AG09309 (cell line): ENCODE results near the gene TCEAL9.
A peak's percentile ranks its signal among the peaks of the same experiment; 100 is the strongest.
"Not testable (repeated sequence)": the region's sequence is repeated elsewhere in the genome, so short reads cannot be mapped to it uniquely, and the experiment has no call there.

Source experiments
- DNase-seq: peaks from one replicate; pipeline ENCODE4 v3.0.0-alpha.2; 2010; ENCODE audit warnings: low read depth
- H3K4me3 ChIP-seq: 2 replicates; pipeline ENCODE4 v1.5.1; 2011; ENCODE audit warnings: mild to moderate bottlenecking, low read depth, low read length, moderate library complexity; ENCODE audit not compliant: control insufficient read depth
- TF ChIP-seq, protein P1 (sequence below): IDR thresholded peaks from 2 replicates; pipeline ENCODE4 v1.5.1; 2011; ENCODE audit warnings: mild to moderate bottlenecking, low read depth, low read length, inconsistent platforms; ENCODE audit not compliant: insufficient read depth, control insufficient read depth; ENCODE audit errors: missing control alignments

The TCEAL9 gene

DNA sequence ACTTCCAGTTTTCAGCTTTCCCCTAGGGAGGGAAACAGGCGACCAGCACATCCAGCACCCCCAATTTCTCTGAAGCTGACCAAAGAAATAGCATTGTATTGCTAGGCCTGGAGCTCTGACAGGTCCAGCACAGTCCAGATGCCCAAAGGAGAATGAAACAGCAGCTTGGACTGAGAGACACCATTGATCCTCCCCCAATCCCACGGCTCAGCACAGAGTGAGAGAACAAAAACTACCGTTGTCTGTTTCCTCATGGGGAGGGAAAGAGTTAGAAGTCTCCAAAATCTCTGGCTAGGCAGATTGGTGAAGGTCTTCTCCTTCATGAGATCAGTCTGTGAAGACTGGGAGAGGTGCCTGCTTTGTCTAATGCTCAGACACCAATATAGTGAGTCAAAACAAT lies 17.6 kb upstream of the TCEAL9 start:
- DNase-seq: no peak

DNA sequence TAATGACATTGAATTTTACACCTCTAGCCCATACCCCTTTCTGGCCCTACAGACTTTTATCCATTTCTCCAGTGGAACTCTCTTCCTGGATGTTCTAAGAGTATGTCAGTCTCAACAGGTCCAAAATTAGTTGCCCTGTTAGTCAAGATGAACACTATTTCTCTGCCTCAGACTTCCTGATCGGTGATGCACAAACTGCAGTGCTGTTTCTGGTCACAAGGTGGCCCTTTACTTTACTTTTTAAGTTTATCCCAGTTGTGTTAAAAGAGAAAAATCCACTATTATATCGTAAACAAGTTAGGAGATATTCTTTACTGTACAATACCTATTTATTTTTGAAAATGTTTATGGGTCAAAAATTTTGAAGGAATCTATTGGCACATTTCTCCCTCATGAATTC lies 13.2 kb upstream of the TCEAL9 start:
- DNase-seq: no peak

More for the DNA sequence above, 17.6 kb upstream of the TCEAL9 start:
- no peak overlapping the region for H3K4me3 ChIP-seq
- TF ChIP-seq, protein P1, sequence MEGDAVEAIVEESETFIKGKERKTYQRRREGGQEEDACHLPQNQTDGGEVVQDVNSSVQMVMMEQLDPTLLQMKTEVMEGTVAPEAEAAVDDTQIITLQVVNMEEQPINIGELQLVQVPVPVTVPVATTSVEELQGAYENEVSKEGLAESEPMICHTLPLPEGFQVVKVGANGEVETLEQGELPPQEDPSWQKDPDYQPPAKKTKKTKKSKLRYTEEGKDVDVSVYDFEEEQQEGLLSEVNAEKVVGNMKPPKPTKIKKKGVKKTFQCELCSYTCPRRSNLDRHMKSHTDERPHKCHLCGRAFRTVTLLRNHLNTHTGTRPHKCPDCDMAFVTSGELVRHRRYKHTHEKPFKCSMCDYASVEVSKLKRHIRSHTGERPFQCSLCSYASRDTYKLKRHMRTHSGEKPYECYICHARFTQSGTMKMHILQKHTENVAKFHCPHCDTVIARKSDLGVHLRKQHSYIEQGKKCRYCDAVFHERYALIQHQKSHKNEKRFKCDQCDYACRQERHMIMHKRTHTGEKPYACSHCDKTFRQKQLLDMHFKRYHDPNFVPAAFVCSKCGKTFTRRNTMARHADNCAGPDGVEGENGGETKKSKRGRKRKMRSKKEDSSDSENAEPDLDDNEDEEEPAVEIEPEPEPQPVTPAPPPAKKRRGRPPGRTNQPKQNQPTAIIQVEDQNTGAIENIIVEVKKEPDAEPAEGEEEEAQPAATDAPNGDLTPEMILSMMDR: no peak

DNA sequence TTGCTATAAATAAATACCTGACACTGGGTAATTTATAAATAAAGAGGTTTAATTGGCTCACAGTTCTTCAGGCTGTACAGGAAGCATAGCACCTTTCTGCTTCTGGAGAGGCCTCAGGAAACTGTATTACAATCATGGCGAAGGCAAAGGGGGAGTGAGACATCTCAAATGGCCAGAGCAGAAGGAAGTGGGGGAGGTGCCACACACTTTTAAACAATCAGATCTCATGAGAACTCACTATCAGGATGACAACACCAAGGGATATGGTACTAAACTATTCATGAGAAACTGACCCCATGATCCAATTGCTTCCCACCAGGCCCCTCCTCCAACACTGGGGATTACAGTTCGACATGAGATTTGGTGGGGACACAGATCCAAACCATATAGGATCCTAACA lies 11.7 kb upstream of the TCEAL9 start:
- DNase-seq: no peak
- no peak overlapping the region for H3K4me3 ChIP-seq
- TF ChIP-seq, protein P1: no peak

More for the DNA sequence above, 13.2 kb upstream of the TCEAL9 start:
- H3K4me3 ChIP-seq: no peak overlapping the region
- TF ChIP-seq, protein P1: peak; percentile 70

DNA sequence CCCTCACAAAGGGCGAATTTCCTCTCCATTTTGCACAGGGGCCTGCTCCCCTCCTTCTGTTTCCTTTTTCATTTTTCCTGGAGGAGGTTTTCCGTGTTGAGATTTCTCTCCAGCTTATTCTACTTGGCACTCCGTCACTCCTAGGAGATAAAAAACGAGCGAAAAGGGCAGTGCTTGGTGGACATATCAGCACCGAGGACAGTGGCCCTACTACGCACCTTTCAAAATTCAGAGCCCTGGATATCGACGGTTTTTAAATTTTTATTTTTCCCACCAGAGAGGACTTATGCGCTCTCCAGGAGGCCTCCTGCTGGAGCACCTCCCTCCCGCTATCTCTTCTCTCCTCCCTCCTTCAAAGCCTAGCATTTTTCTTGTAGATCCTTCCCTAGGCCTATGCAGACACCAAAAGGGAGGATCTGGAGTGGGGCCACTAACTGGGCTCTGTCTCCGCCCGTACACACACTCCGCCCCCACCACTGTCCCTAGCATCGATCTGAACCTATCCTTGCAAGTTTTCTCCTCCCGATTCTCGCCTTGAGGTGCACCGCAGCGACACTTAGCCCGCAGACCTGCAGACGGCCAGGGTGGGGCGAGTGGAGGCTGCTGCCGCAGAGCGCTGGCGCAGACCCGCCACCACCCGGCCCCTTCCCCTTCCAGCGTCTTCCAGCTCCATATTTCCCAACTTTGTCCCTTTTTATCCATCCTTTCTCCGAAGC lies 8.5 kb upstream of the TCEAL9 start:
- H3K4me3 ChIP-seq: no peak overlapping the region
- DNase-seq: no peak
- TF ChIP-seq, protein P1: no peak

DNA sequence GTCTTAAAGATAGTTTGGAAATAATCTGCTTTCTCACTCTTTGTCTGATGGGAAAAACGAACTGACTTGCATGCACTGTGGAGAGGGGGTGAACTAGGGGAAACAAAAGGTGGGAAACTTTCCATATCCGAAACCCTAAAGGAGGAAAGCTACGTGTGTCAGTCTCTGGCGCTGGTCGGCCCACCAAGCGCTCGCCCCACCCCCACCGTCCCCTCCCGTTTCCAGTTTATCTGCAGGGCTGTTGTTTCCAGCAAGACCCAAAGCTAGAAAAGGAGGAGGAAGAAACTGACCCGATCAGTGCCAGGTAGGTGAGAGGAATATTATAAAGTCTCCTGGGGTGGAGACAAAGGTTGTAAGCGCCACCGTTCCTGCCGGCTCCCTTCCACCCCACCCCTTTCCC lies 552 bp downstream of the TCEAL9 start:
- no peak for DNase-seq
- TF ChIP-seq, protein P1: no peak
- H3K4me3 ChIP-seq: peak overlapping the region; percentile 89

DNA sequence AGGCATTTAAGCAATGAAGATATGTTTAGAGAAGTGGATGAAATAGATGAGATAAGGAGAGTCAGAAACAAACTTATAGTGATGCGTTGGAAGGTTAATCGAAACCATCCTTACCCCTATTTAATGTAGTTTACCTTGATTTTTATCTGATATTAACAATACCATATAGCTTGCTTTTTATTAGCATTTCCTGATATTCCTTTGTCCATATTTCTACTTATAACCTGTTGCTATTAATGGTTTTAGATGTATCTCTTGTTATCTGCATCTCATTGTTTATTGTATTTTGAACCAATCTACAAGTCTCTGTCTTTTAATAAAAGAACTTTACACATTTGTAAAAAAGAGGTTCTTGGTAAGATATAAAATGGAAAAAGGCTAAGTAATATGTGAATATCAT lies 1.6 kb downstream of the TCEAL9 start:
- no peak overlapping the region for H3K4me3 ChIP-seq
- TF ChIP-seq, protein P1: no peak
- no peak for DNase-seq

DNA sequence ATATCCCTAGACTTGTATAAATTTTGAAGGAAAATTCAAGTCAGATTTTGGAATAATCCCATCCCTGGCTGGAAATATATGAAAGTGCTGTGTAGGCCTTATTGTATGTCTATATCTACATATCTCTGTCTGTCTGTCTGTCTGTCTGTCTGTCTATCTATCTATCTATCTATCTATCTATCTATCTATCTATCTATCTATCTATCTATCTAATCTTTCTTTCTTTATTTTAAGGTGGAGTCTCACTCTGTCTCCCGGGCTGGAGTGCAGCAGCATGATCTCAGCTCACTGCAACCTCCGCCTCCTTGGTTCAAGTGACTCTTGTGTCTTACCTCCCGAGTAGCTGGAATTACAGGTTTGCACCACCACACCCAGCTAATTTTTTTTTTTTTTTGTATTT lies 3.3 kb downstream of the TCEAL9 start:
- DNase-seq, H3K4me3 ChIP-seq: not testable (repeated sequence)
